ENCODE results near the gene SMOC2.

SMOC2 gene

GRCh38 chr6:168691774-168692173 lies 250.8 kb downstream of the SMOC2 start:
- Histone ChIP-seq H3K4me3 (ENCODE audit: low read depth, low read length) (no peak overlapping the region), H3K36me3 (ENCODE audit: control insufficient read depth in 2 of 2, insufficient read depth in 1 of 2, low read length in 2 of 2) (no peaks in the 10 kb centered on the region), H3K9me3 (ENCODE audit: control insufficient read depth, insufficient read depth, low read depth, low read length) (no peaks in the 10 kb centered on the region), H3K27ac (ENCODE audit: extremely low read depth, low read depth, low read length) (no peak overlapping the region), H3K4me1 (ENCODE audit: control insufficient read depth, insufficient read depth, low read length) (no peaks in the 10 kb centered on the region)
- no peak for TF ChIP-seq ZFP3 (tag by site-specific recombination; IDR thresholded peaks at IDR 0.05; ENCODE audit: low read depth)
- TF ChIP-seq KLF1 (tag by site-specific recombination; IDR thresholded peaks at IDR 0.05) = no peak
- TF ChIP-seq ZBTB1 (tag by site-specific recombination; IDR thresholded peaks at IDR 0.05) = no peak
- TF ChIP-seq ZNF174 (tag by site-specific recombination; IDR thresholded peaks at IDR 0.05) = no peak
- TF ChIP-seq, protein P1, sequence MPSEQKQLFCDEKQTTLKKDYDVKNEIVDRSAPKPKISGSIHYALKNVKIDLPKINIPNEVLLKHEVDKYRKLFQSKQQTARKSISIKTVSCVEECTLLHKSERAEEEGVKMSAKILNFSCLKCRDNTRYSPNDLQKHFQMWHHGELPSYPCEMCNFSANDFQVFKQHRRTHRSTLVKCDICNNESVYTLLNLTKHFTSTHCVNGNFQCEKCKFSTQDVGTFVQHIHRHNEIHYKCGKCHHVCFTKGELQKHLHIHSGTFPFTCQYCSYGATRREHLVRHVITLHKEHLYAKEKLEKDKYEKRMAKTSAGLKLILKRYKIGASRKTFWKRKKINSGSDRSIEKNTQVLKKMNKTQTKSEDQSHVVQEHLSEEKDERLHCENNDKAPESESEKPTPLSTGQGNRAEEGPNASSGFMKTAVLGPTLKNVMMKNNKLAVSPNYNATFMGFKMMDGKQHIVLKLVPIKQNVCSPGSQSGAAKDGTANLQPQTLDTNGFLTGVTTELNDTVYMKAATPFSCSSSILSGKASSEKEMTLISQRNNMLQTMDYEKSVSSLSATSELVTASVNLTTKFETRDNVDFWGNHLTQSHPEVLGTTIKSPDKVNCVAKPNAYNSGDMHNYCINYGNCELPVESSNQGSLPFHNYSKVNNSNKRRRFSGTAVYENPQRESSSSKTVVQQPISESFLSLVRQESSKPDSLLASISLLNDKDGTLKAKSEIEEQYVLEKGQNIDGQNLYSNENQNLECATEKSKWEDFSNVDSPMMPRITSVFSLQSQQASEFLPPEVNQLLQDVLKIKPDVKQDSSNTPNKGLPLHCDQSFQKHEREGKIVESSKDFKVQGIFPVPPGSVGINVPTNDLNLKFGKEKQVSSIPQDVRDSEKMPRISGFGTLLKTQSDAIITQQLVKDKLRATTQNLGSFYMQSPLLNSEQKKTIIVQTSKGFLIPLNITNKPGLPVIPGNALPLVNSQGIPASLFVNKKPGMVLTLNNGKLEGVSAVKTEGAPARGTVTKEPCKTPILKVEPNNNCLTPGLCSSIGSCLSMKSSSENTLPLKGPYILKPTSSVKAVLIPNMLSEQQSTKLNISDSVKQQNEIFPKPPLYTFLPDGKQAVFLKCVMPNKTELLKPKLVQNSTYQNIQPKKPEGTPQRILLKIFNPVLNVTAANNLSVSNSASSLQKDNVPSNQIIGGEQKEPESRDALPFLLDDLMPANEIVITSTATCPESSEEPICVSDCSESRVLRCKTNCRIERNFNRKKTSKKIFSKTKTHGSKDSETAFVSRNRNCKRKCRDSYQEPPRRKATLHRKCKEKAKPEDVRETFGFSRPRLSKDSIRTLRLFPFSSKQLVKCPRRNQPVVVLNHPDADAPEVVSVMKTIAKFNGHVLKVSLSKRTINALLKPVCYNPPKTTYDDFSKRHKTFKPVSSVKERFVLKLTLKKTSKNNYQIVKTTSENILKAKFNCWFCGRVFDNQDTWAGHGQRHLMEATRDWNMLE (tag by site-specific recombination; conservative IDR thresholded peaks at IDR 0.05; ENCODE audit: low read depth) = no peak
- TF ChIP-seq CTCF (tag by site-specific recombination; IDR thresholded peaks at IDR 0.05) = no peak
- TF ChIP-seq ZBTB44 (tag by site-specific recombination; IDR thresholded peaks at IDR 0.05) = no peak
- TF ChIP-seq ZNF777 (tag by site-specific recombination; IDR thresholded peaks at IDR 0.05; ENCODE audit: borderline replicate concordance) = no peak
- no peak for TF ChIP-seq ZNF544 (tag by site-specific recombination; IDR thresholded peaks at IDR 0.05)
- no peak for TF ChIP-seq ZNF621 (tag by site-specific recombination; IDR thresholded peaks at IDR 0.05)
- no peak for TF ChIP-seq ZFP41 (tag by site-specific recombination; IDR thresholded peaks at IDR 0.05; ENCODE audit: borderline replicate concordance)
- TF ChIP-seq WT1 (tag by site-specific recombination; IDR thresholded peaks at IDR 0.05) = no peak
- no peak for TF ChIP-seq PRDM4 (tag by site-specific recombination; IDR thresholded peaks at IDR 0.05)
- TF ChIP-seq YY1 (tag by site-specific recombination; IDR thresholded peaks at IDR 0.05) = no peak
- no peak for TF ChIP-seq ZNF521 (tag by site-specific recombination; IDR thresholded peaks at IDR 0.05)
- TF ChIP-seq ZBTB21 (tag by site-specific recombination; IDR thresholded peaks at IDR 0.05) = no peak
- no peak for TF ChIP-seq ZNF792 (tag by site-specific recombination; IDR thresholded peaks at IDR 0.05)
- TF ChIP-seq ZNF571 (tag by site-specific recombination; IDR thresholded peaks at IDR 0.05) = no peak
- TF ChIP-seq ZNF416 (tag by site-specific recombination; IDR thresholded peaks at IDR 0.05) = no peak
- ChIA-PET POLR2A (no interaction called here), CTCF (no interaction called here)

All from HEK293 (cell line).